H54 (cell line): Measurements from ENCODE around the gene GTF2A1L.
"Not testable (repeated sequence)": the region's sequence is repeated elsewhere in the genome, so short reads cannot be mapped to it uniquely, and the experiment has no call there.

Source experiments
- DNase-seq: peaks from one replicate; pipeline ENCODE4 v3.0.0; 2011; ENCODE audit warnings: low spot score, mixed read lengths; ENCODE audit not compliant: insufficient read length
- FAIRE-seq: peaks from 3 replicates; lab custom pipeline; 2011; peaks lifted over from hg19 to GRCh38; lab: Jason Lieb, UNC
- POLR2A ChIP-seq: IDR thresholded peaks from 2 replicates; pipeline ENCODE4 v1.6.1; 2011; ENCODE audit warnings: low read depth, mild to moderate bottlenecking, low read length

The GTF2A1L gene

GRCh38 chr2:48592067-48592466 is 25.6 kb upstream of the GTF2A1L start:
- DNase-seq (no peak), FAIRE-seq (no peak)
- TF ChIP-seq POLR2A = no peak

GRCh38 chr2:48596751-48597150 is 20.9 kb upstream of the GTF2A1L start:
- not testable (repeated sequence) for DNase-seq, FAIRE-seq

GRCh38 chr2:48597492-48597891 is 20.2 kb upstream of the GTF2A1L start:
- TF ChIP-seq POLR2A = no peak
- FAIRE-seq (no peak), DNase-seq (no peak)

GRCh38 chr2:48600204-48600813 is 17.3 kb upstream of the GTF2A1L start:
- TF ChIP-seq POLR2A = no peak
- FAIRE-seq (peak; percentile 75), DNase-seq (no peak)

- TF ChIP-seq POLR2A = no peak
- FAIRE-seq = peak; percentile 81
- DNase-seq = no peak
Measured at GRCh38 chr2:48600917-48601316, 16.7 kb upstream of the GTF2A1L start.

GRCh38 chr2:48601349-48601748 is 16.3 kb upstream of the GTF2A1L start:
- DNase-seq (no peak), FAIRE-seq (no peak)
- TF ChIP-seq POLR2A = no peak

GRCh38 chr2:48605482-48606175 is 12.0 kb upstream of the GTF2A1L start:
- no peak for FAIRE-seq
- no peak for TF ChIP-seq POLR2A
- DNase-seq = no peak

- peak; percentile 83 for FAIRE-seq
- TF ChIP-seq POLR2A = no peak
- peak; percentile 15 for DNase-seq
Measured at GRCh38 chr2:48607307-48608014, 10.2 kb upstream of the GTF2A1L start.

GRCh38 chr2:48613211-48613610 is 4.4 kb upstream of the GTF2A1L start:
- no peak for TF ChIP-seq POLR2A
- FAIRE-seq (no peak), DNase-seq (no peak)

- FAIRE-seq, DNase-seq: not testable (repeated sequence)
Measured at GRCh38 chr2:48614581-48614980, 3.1 kb upstream of the GTF2A1L start.

- no peak for DNase-seq
- FAIRE-seq = no peak
- TF ChIP-seq POLR2A = no peak
Measured at GRCh38 chr2:48619526-48619925, 1.9 kb downstream of the GTF2A1L start.

- TF ChIP-seq POLR2A = no peak
- no peak for DNase-seq
- no peak for FAIRE-seq
Measured at GRCh38 chr2:48620604-48621003, 2.9 kb downstream of the GTF2A1L start.

GRCh38 chr2:48622691-48623090 is 5.0 kb downstream of the GTF2A1L start:
- FAIRE-seq, DNase-seq: not testable (repeated sequence)

GRCh38 chr2:48624696-48625095 is 7.0 kb downstream of the GTF2A1L start:
- FAIRE-seq = no peak
- no peak for TF ChIP-seq POLR2A

GRCh38 chr2:48626047-48626446 is 8.4 kb downstream of the GTF2A1L start:
- no peak for DNase-seq
- no peak for TF ChIP-seq POLR2A
- no peak for FAIRE-seq

More at GRCh38 chr2:48624696-48625095, 7.0 kb downstream of the GTF2A1L start:
- no peak for DNase-seq
